ENCODE data around the gene ARHGEF6. TPM values are rescaled to one million over a fixed set of nuclear protein-coding genes. Genes with fewer than 3 reads are reported as not detected.
"Not testable (repeated sequence)": the region's sequence is repeated elsewhere in the genome, so short reads cannot be mapped to it uniquely, and the experiment has no call there.

Gene ARHGEF6
- total RNA-seq, 4 donors from 2014 or later, result 23.7 to 41.1 (median 29.6) TPM

DNA sequence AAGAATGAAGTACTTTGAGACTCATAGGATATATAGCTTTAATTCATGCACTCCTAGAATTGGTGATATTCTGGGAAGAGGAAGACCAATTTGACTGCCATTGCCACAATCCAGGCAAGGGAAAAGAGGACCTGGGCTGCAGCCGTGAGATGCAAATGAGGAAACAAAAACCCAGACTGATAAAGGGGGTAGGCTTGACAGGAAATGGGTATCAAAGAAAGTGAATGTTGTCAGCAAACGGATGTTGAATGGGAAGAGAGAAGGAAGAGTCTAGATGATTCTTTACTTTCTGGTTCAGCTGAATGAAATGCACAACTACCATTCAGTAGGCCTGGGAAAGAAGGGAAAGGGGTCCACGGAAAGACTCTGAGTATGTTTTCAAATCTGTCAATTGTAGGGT, 17.1 kb upstream of the ARHGEF6 start:
- no peaks in the 10 kb centered on the region for H3K4me1 ChIP-seq
- H3K27me3 ChIP-seq, result no peaks in the 10 kb centered on the region
- H3K4me3 ChIP-seq, result no peak overlapping the region
- no peaks in the 10 kb centered on the region for H3K36me3 ChIP-seq
- WGBS, 2 donors, result 55 to 66% methylated on average over 3 of the region's 3 CpGs
- no peak overlapping the region for H3K27ac ChIP-seq
- no peaks in the 10 kb centered on the region for H3K9me3 ChIP-seq
- TF ChIP-seq, protein P1, sequence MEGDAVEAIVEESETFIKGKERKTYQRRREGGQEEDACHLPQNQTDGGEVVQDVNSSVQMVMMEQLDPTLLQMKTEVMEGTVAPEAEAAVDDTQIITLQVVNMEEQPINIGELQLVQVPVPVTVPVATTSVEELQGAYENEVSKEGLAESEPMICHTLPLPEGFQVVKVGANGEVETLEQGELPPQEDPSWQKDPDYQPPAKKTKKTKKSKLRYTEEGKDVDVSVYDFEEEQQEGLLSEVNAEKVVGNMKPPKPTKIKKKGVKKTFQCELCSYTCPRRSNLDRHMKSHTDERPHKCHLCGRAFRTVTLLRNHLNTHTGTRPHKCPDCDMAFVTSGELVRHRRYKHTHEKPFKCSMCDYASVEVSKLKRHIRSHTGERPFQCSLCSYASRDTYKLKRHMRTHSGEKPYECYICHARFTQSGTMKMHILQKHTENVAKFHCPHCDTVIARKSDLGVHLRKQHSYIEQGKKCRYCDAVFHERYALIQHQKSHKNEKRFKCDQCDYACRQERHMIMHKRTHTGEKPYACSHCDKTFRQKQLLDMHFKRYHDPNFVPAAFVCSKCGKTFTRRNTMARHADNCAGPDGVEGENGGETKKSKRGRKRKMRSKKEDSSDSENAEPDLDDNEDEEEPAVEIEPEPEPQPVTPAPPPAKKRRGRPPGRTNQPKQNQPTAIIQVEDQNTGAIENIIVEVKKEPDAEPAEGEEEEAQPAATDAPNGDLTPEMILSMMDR (IDR thresholded peaks at IDR 0.05), result no peak
- no peak for TF ChIP-seq EP300 (IDR thresholded peaks at IDR 0.05)
- no peak for TF ChIP-seq POLR2A (IDR thresholded peaks at IDR 0.05)
- no peak for DNase-seq (ENCODE audit: low spot score in 2 of 2)

DNA sequence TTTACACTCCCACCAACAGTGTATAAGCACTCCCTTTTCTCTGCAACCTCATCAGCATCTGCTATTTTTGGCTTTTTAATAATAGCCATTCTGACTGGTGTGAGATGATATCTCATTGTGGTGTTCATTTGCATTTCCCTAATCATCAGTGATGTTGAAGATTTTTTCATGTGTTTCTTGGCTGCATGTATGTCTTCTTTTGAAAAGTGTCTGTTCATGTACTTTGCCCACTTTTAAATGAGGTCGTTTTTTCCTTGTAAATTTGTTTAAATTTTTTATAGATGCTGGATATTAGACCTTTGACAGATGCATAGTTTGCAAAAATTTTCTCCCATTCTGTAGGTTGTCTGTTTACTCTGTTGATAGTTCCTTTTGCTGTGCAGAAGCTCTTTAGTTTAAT, 14.4 kb upstream of the ARHGEF6 start:
- WGBS, 2 donors, result 66 to 100% methylated on average over 1 of the region's 1 CpG
- not testable (repeated sequence) for H3K27ac ChIP-seq; DNase-seq (ENCODE audit: low spot score in 2 of 2); H3K4me3 ChIP-seq; H3K27me3 ChIP-seq; H3K9me3 ChIP-seq; H3K4me1 ChIP-seq; H3K36me3 ChIP-seq

DNA sequence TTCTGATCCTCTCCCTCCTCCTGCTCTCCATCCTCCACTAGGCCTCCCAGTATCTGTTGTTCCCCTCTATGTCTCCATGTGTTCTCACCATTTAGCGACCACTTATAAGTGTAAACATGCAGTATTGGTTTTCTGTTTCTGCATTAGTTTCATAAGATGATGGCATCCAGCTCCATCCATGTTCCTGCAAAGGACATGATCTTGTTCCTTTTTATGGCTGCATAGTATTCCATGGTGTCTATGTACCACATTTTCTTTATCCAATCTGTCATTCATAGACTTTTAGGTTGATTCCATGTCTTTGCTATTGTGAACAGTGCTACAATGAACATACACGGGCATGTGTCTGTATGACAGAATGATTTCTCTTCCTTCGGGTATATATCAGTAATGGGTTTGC, 13.9 kb upstream of the ARHGEF6 start:
- H3K27ac ChIP-seq; H3K9me3 ChIP-seq; H3K27me3 ChIP-seq; H3K4me1 ChIP-seq; DNase-seq (ENCODE audit: low spot score in 2 of 2); H3K36me3 ChIP-seq; H3K4me3 ChIP-seq: not testable (repeated sequence)
- 89 to 100% methylated on average over 3 of the region's 3 CpGs for WGBS, 2 donors

DNA sequence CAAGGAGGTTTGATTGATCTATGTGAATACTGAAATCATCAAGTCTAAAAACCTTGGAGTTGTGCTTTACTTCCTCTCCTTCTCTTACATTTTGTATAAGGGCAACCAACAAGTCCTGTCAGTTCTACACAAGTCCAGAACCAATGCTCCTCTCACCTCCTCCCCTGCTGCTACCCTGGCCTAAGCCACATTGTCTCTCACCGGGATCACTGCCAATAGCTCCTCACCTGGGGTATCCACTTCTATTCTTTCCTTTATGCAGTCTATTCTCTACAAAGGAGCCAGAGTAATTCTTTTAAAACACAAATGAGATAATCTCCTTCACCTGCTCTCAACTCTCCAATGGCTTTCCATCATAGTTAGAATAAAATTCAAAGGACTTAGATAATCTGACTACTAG, 13.3 kb upstream of the ARHGEF6 start:
- DNase-seq (ENCODE audit: low spot score in 2 of 2), result no peak
- WGBS, 2 donors, result 43 to 48% methylated on average over 1 of the region's 1 CpG
- H3K27ac ChIP-seq, result no peak overlapping the region

DNA sequence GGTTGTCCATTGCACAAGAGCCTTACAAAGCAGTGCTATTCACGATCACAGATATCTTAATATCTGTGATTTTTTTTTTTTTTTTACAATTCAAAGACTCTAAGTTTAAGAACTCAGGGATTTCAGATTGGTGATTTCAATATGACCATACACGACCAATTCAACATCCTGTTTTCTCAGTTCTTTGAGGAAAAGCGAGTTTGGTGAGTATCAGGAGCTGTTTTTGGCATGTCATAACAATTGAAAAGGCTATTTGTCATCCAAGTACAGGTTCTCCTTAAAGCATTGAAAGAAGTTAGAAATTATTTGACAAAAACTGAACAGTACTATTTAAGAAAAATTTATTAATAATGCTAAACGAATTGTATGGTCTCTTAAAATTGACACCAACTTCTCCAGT, 9.1 kb upstream of the ARHGEF6 start:
- WGBS, 2 donors, result 44 to 58% methylated on average over 4 of the region's 4 CpGs
- Histone ChIP-seq H3K4me3 (no peak overlapping the region), H3K27me3 (no peaks in the 10 kb centered on the region)

More for the DNA sequence above, 13.3 kb upstream of the ARHGEF6 start:
- Histone ChIP-seq H3K4me1 (no peaks in the 10 kb centered on the region), H3K9me3 (no peaks in the 10 kb centered on the region), H3K27me3 (no peaks in the 10 kb centered on the region), H3K4me3 (no peak overlapping the region), H3K36me3 (no peaks in the 10 kb centered on the region)
- TF ChIP-seq POLR2A (IDR thresholded peaks at IDR 0.05), result no peak
- TF ChIP-seq, protein P1 (IDR thresholded peaks at IDR 0.05), result no peak
- TF ChIP-seq EP300 (IDR thresholded peaks at IDR 0.05), result no peak

DNA sequence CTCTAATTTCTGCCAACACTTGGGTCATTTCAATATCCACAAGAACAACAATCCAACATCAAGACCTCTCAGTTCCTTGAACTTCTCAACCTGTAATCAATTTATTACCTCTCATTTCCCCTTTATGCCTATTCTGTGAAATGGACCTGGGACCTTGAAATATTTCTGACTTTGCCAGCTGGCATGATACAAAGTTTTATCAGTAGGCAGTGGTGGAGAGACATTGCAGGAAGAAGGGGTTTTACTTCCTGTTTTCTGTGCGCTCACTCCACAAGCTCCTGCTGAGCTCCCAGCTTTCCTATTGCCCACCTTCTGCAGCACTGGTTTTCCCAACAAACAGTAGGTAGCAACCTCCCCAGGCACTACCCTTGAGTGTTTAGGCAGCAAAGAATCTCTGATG, 3.5 kb upstream of the ARHGEF6 start:
- H3K4me1 ChIP-seq, result peaks cover 0 to 19% (median 0%) of the 10 kb centered on the region in 4 donors
- H3K4me3 ChIP-seq, result no peak overlapping the region
- WGBS, 2 donors, result 70 to 78% methylated on average over 1 of the region's 1 CpG
- no peaks in the 10 kb centered on the region for H3K9me3 ChIP-seq
- H3K36me3 ChIP-seq, result no peaks in the 10 kb centered on the region
- no peak for DNase-seq (ENCODE audit: low spot score in 2 of 2)
- no peak for TF ChIP-seq EP300 (IDR thresholded peaks at IDR 0.05)
- no peak overlapping the region for H3K27ac ChIP-seq
- no peaks in the 10 kb centered on the region for H3K27me3 ChIP-seq

More for the DNA sequence above, 9.1 kb upstream of the ARHGEF6 start:
- Histone ChIP-seq H3K27ac (no peak overlapping the region), H3K9me3 (no peaks in the 10 kb centered on the region), H3K4me1 (no peaks in the 10 kb centered on the region), H3K36me3 (no peaks in the 10 kb centered on the region)
- no peak for DNase-seq (ENCODE audit: low spot score in 2 of 2)
- TF ChIP-seq, protein P1 (IDR thresholded peaks at IDR 0.05), result no peak
- no peak for TF ChIP-seq POLR2A (IDR thresholded peaks at IDR 0.05)
- TF ChIP-seq EP300 (IDR thresholded peaks at IDR 0.05), result no peak

DNA sequence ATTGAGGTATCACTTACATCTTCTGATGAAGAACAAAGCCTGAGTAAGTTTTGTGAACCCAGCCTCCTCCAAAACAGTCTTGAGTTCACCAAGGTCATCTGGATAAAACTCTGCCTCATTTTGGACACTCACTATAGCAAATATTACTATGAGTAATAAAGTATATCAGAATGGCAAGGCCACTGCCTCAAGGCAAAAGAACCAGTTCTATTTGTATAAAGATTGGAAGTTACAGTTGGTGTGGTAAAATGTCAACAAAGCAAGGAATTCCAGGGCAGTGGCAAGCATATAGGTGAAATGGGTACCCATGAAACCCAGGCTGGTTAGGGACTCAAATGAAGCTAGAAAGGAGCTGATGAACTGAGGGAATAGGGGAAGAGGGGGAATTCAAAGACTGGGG, 2.4 kb upstream of the ARHGEF6 start:
- TF ChIP-seq, protein P1 (IDR thresholded peaks at IDR 0.05), result no peak
- no peak for TF ChIP-seq EP300 (IDR thresholded peaks at IDR 0.05)
- no peak for TF ChIP-seq POLR2A (IDR thresholded peaks at IDR 0.05)
- Histone ChIP-seq H3K36me3 (no peaks in the 10 kb centered on the region), H3K9me3 (no peaks in the 10 kb centered on the region), H3K4me3 (no peak overlapping the region), H3K27me3 (no peaks in the 10 kb centered on the region), H3K4me1 (peaks cover 0 to 24% (median 0%) of the 10 kb centered on the region in 4 donors), H3K27ac (no peak overlapping the region)
- DNase-seq (ENCODE audit: low spot score in 2 of 2), result no peak

Measured in tibial nerve (tissue), 4 donors.